Nephron (organoid): Measurements from ENCODE around the gene SIRT6.

Experiments
- H3K27ac Mint-ChIP-seq, 3 experiments: 2 replicates each; pipeline ENCODE4 v1.8.0; 2020; ENCODE audit warnings: mixed read lengths in 3 of 3, mild to moderate bottlenecking in 2 of 3, moderate library complexity in 1 of 3
- H3K27me3 Mint-ChIP-seq: 2 replicates; pipeline ENCODE4 v1.8.0; 2021; ENCODE audit warnings: low read depth, mild to moderate bottlenecking, moderate library complexity, mixed read lengths
- H3K36me3 Mint-ChIP-seq: 2 replicates; pipeline ENCODE4 v1.8.0; 2020; ENCODE audit warnings: low read depth, mixed read lengths
- H3K4me1 Mint-ChIP-seq: 2 replicates; pipeline ENCODE4 v1.8.0; 2020; ENCODE audit warnings: mixed read lengths
- H3K4me3 Mint-ChIP-seq, 3 experiments: 2 replicates each; pipeline ENCODE4 v1.8.0; 2020; ENCODE audit warnings: mild to moderate bottlenecking in 3 of 3, mixed read lengths in 3 of 3, moderate library complexity in 2 of 3
- H3K9me3 Mint-ChIP-seq: 2 replicates; pipeline ENCODE4 v1.8.0; 2020; ENCODE audit warnings: mixed read lengths
- TF ChIP-seq, protein P1 (sequence below), 3 experiments: fragments of 200-600 bp; sonication (generic); IDR thresholded peaks; one replicate each; pipeline ENCODE4 v1.5.0; 2021; ENCODE audit warnings: antibody characterized with exemption in 3 of 3; ENCODE audit not compliant: unreplicated experiment in 3 of 3

The SIRT6 gene

DNA sequence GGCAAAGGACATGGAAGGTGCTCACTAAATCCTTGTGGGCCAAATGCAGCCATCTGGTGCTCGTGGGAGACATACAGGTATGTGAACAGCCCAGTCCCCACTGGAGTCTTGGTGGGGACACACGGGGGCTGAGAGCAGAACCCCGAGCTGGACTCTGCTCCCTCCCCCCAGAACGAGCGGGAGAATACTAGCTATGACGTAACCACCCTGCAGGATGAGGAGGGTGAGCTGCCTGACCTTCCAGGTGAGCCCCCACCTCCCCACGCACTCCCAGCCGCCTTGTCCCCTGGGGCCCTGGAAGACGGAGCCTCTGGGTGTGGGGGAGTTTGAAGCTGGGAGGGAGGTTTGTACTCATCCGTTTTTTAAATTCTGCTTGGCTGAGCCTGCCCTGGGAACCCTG is 33.4 kb upstream of the SIRT6 start:
- H3K4me1 Mint-ChIP-seq, result no peaks in the 10 kb centered on the region
- no peak overlapping the region for H3K27ac Mint-ChIP-seq
- no peaks in the 10 kb centered on the region for H3K36me3 Mint-ChIP-seq
- no peak overlapping the region for H3K4me3 Mint-ChIP-seq
- TF ChIP-seq, protein P1, sequence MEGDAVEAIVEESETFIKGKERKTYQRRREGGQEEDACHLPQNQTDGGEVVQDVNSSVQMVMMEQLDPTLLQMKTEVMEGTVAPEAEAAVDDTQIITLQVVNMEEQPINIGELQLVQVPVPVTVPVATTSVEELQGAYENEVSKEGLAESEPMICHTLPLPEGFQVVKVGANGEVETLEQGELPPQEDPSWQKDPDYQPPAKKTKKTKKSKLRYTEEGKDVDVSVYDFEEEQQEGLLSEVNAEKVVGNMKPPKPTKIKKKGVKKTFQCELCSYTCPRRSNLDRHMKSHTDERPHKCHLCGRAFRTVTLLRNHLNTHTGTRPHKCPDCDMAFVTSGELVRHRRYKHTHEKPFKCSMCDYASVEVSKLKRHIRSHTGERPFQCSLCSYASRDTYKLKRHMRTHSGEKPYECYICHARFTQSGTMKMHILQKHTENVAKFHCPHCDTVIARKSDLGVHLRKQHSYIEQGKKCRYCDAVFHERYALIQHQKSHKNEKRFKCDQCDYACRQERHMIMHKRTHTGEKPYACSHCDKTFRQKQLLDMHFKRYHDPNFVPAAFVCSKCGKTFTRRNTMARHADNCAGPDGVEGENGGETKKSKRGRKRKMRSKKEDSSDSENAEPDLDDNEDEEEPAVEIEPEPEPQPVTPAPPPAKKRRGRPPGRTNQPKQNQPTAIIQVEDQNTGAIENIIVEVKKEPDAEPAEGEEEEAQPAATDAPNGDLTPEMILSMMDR (IDR thresholded peaks at IDR 0.05; ENCODE audit: unreplicated experiment in 3 of 3), result no peak
- H3K27me3 Mint-ChIP-seq, result peaks cover 30% of the 10 kb centered on the region
- no peaks in the 10 kb centered on the region for H3K9me3 Mint-ChIP-seq

DNA sequence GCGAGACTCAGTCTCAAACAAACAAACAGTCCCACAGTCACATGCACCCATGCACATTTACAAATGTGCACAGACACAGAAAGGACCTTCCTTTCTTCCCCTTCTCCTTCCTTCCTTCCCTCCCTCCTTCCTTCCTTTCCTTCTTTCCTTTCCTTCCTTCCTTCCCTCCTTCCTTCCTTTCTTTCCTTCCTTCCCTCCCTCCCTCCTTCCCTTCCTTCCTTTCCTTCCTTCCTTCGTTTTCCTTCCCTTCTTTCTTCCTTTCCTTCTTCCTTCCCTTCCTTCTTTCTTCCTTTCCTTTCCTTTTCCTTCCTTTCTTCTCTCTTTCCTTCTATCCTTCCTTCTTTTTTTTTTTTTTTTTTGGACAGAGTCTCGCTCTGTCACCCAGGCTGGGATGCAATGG is 30.8 kb upstream of the SIRT6 start:
- H3K27ac Mint-ChIP-seq, result no peak overlapping the region
- H3K36me3 Mint-ChIP-seq, result no peaks in the 10 kb centered on the region

DNA sequence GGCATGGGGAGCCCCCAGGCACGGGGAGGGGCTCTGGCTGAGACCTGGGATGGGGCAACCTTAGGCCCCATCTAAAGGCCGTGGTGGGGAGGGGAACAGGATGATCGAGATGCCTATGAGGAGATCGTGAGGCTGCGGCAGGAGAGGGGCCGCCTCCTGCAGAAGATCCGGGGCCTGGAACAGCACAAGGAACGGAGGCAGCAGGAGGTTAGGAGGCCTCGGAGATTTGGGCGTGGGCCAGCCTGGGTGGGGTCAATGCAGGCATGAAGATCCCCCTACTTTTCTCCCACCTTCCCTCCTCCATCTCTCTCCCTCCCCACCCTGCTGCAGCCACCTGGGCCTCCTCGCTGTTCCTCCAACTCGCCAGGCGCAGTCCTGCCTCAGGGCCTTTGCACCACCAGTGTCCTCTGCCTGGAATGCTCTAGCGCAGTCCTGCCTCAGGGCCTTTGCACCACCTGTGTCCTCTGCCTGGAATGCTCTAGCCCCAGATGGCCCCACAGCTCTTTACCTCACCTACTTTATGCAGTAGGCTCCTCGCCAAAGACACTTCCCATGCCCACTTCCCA is 27.9 kb upstream of the SIRT6 start:
- Mint-ChIP-seq H3K4me1 (no peaks in the 10 kb centered on the region), H3K36me3 (no peaks in the 10 kb centered on the region), H3K9me3 (no peaks in the 10 kb centered on the region), H3K27ac (no peak overlapping the region), H3K27me3 (peaks cover 58% of the 10 kb centered on the region), H3K4me3 (no peak overlapping the region)
- TF ChIP-seq, protein P1 (IDR thresholded peaks at IDR 0.05; ENCODE audit: unreplicated experiment in 3 of 3), result no peak

More for the DNA sequence above, 30.8 kb upstream of the SIRT6 start:
- TF ChIP-seq, protein P1 (IDR thresholded peaks at IDR 0.05; ENCODE audit: unreplicated experiment in 3 of 3), result no peak
- H3K4me3 Mint-ChIP-seq, result no peak overlapping the region
- H3K9me3 Mint-ChIP-seq, result no peaks in the 10 kb centered on the region
- H3K27me3 Mint-ChIP-seq, result peaks cover 42% of the 10 kb centered on the region
- no peaks in the 10 kb centered on the region for H3K4me1 Mint-ChIP-seq

DNA sequence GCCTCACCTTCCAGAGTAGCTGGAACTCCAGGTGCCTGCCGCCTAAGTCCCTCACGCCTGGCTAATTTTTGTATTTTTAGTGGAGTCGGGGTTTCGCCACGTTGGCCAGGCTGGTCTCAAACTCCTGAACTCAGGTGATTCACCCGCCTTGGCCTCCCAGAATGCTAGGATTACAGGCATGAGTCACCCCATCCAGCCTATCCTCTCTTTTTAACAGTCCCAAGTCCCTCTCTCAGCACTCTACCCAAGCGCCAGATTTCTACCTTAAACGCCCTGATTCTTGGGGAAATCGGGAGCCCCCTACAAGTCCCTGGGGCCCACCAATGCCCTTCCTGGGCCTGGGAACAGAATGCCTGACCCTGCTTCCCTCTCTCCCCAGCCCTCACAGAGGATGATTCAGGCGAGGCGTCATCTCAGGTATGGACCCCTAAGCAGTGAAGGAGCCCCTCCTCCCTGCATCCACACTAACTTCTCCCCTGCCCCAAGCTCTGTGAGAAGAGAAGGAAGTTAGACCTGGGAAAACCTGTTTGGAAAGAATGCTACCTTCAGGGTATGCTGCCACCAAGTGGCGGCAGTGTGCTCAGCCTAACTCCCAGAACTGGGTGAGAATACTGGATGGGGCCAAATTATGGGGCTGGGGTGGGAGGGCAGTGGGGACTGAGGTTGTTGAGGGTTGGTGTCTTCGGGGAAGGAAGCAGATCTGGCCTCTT is 26.2 kb upstream of the SIRT6 start:
- H3K9me3 Mint-ChIP-seq, result no peaks in the 10 kb centered on the region
- no peak overlapping the region for H3K27ac Mint-ChIP-seq
- H3K36me3 Mint-ChIP-seq, result no peaks in the 10 kb centered on the region
- TF ChIP-seq, protein P1 (IDR thresholded peaks at IDR 0.05; ENCODE audit: unreplicated experiment in 3 of 3), result no peak
- peaks cover 5% of the 10 kb centered on the region for H3K4me1 Mint-ChIP-seq
- H3K27me3 Mint-ChIP-seq, result peaks cover 53% of the 10 kb centered on the region
- no peak overlapping the region for H3K4me3 Mint-ChIP-seq

DNA sequence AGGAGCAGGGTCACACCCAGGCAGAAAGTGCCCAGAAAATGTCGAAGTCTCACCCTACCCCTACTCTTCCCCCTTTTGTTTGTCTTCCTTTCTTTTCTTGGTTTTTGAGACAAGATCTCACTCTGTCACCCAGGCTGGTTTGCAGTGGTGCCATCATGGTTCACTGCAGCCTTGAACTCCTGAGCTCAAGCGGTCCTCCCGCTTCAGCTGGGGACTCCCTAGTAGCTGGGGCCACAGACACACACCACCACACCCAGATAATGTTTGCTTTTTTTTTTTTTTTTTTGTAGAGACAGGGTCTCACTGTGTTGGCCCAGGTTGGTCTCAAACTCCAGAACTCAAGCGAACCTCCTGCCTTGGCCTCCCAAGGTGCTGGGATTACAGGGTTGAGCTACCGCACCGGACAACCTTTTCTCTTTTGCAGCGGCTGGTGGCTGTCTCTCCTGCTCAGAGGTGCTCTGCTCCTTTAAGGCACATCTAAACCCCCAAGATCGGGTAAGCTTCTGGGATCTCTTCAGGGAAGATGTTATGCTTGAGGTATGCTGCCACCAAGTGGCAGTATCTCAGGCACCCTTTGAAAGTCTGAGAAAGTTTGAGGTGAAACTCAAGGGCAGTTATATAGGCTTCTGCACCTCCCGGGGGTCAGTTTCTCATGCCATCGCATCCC is 24.6 kb upstream of the SIRT6 start:
- H3K9me3 Mint-ChIP-seq, result no peaks in the 10 kb centered on the region
- TF ChIP-seq, protein P1 (IDR thresholded peaks at IDR 0.05; ENCODE audit: unreplicated experiment in 3 of 3), result no peak
- H3K27ac Mint-ChIP-seq, result no peak overlapping the region

More for the DNA sequence above, 24.6 kb upstream of the SIRT6 start:
- H3K27me3 Mint-ChIP-seq, result peaks cover 52% of the 10 kb centered on the region
- H3K36me3 Mint-ChIP-seq, result no peaks in the 10 kb centered on the region
- no peak overlapping the region for H3K4me3 Mint-ChIP-seq
- H3K4me1 Mint-ChIP-seq, result peaks cover 5% of the 10 kb centered on the region
